22Rv1 (cell line): ENCODE data around the gene SLC23A2.

Source experiments
- ZFX ChIP-seq: fragments of 450-650 bp; IDR thresholded peaks from 2 replicates; pipeline ENCODE4 v1.6.1; 2017; ENCODE audit warnings: antibody characterized with exemption, borderline replicate concordance
- TF ChIP-seq, protein P1 (sequence below): fragments of 450-650 bp; IDR thresholded peaks from 2 replicates; pipeline ENCODE4 v1.5.1; 2017; ENCODE audit warnings: mild to moderate bottlenecking

DNA sequence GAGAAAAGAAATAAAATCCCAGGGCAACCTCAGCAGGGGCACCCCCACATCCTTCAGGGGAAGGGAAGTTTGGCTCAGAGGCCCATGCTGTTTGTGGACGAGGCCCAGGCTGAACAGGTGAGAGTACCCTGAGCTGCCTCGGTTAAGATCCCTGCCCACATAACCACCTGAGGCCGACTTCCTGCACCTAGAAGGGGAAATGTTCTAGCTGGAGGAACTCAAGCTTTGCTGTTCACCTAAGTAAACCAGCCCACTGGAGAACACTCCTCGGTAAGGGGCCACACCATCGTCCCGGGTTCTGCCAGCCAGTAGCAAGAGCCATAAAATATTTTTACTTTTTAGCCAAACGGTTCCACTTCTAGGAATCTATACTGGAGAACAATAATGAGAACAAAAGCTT lies 88.2 kb downstream of the SLC23A2 start:
- TF ChIP-seq, protein P1, sequence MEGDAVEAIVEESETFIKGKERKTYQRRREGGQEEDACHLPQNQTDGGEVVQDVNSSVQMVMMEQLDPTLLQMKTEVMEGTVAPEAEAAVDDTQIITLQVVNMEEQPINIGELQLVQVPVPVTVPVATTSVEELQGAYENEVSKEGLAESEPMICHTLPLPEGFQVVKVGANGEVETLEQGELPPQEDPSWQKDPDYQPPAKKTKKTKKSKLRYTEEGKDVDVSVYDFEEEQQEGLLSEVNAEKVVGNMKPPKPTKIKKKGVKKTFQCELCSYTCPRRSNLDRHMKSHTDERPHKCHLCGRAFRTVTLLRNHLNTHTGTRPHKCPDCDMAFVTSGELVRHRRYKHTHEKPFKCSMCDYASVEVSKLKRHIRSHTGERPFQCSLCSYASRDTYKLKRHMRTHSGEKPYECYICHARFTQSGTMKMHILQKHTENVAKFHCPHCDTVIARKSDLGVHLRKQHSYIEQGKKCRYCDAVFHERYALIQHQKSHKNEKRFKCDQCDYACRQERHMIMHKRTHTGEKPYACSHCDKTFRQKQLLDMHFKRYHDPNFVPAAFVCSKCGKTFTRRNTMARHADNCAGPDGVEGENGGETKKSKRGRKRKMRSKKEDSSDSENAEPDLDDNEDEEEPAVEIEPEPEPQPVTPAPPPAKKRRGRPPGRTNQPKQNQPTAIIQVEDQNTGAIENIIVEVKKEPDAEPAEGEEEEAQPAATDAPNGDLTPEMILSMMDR = no peak
- TF ChIP-seq ZFX = no peak
